H1 (cell line): ENCODE results near the gene F11. TPM values are rescaled to one million over a fixed set of nuclear protein-coding genes. Genes with fewer than 3 reads are reported as not detected.

ENCODE experiments used
- CTCF ChIA-PET: fragments of 300-600 bp; sonication (Branson Sonifier 250); formaldehyde crosslinking; loops from one replicate; lab custom pipeline; 2021; ENCODE audit not compliant: partially characterized antibody; lab: Charles Lee
- POLR2A ChIA-PET: fragments of 300-600 bp; sonication (Branson Sonifier 250); formaldehyde crosslinking; loops from one replicate; lab custom pipeline; 2021; ENCODE audit warnings: inconsistent platforms; ENCODE audit not compliant: partially characterized antibody; lab: Charles Lee
- DNase-seq, 2 experiments: peaks; one replicate each; pipeline versions ENCODE4 v3.0.0 to v3.0.0-alpha.2; 2010 to 2022; ENCODE audit warnings: low spot score in 2 of 2, low read depth in 1 of 2, mixed read lengths in 1 of 2
- FAIRE-seq: peaks from 2 replicates; lab custom pipeline; 2011; peaks lifted over from hg19 to GRCh38; lab: Jason Lieb, UNC
- H2AFZ ChIP-seq: 2 replicates; pipeline ENCODE4 v1.8.1; 2012; ENCODE audit warnings: low read length, inconsistent platforms
- H2AK5ac ChIP-seq: 2 replicates; pipeline ENCODE4 v1.6.1; 2013; ENCODE audit warnings: low read depth, low read length
- H2BK120ac ChIP-seq: replicated peaks from 2 replicates; pipeline ENCODE3; 2013; ENCODE audit warnings: low read depth, low read length, inconsistent platforms
- H2BK12ac ChIP-seq: 2 replicates; pipeline ENCODE4 v1.6.1; 2013; ENCODE audit warnings: low read depth, low read length
- H2BK15ac ChIP-seq: 2 replicates; pipeline ENCODE4 v1.6.1; 2013; ENCODE audit warnings: low read length
- H2BK20ac ChIP-seq: 2 replicates; pipeline ENCODE4 v1.6.1; 2013; ENCODE audit warnings: low read length
- H2BK5ac ChIP-seq: 2 replicates; pipeline ENCODE4 v1.6.1; 2013; ENCODE audit warnings: low read depth, low read length
- H3K14ac ChIP-seq: 2 replicates; pipeline ENCODE4 v1.6.1; 2013; ENCODE audit warnings: inconsistent platforms; ENCODE audit not compliant: insufficient read length
- H3K18ac ChIP-seq: 2 replicates; pipeline ENCODE4 v1.6.1; 2013; ENCODE audit warnings: low read length; ENCODE audit errors: extremely low read depth
- H3K23ac ChIP-seq: 2 replicates; pipeline ENCODE4 v1.6.1; 2013; ENCODE audit warnings: inconsistent platforms; ENCODE audit not compliant: insufficient read length
- H3K23me2 ChIP-seq: 2 replicates; pipeline ENCODE4 v1.6.1; 2013; ENCODE audit warnings: low read depth, low read length
- H3K27ac ChIP-seq: 2 replicates; pipeline ENCODE4 v1.6.1; 2011; ENCODE audit warnings: low read depth, low read length, inconsistent platforms
- H3K27me3 ChIP-seq, 4 experiments: replicated peaks in 1 of 4; 1 replicate in 1 of 4; 2 replicates in 3 of 4; pipeline versions ENCODE4 v1.6.1 to v1.8.1; 2011 to 2013; ENCODE audit warnings: low read length in 3 of 4, mild to moderate bottlenecking in 3 of 4, inconsistent platforms in 2 of 4, mixed read lengths in 2 of 4, moderate library complexity in 1 of 4; ENCODE audit not compliant: control insufficient read depth in 3 of 4, insufficient read depth in 3 of 4; ENCODE audit errors: extremely low read depth in 1 of 4
- H3K36me3 ChIP-seq, 4 experiments: 2 replicates each; pipeline versions ENCODE4 v1.6.1 to v1.8.1; 2011 to 2013; ENCODE audit warnings: mild to moderate bottlenecking in 4 of 4, low read length in 3 of 4, moderate library complexity in 2 of 4, control low read depth in 1 of 4, inconsistent platforms in 1 of 4; ENCODE audit not compliant: insufficient read depth in 4 of 4, control insufficient read depth in 2 of 4
- H3K4ac ChIP-seq: replicated peaks from 2 replicates; pipeline ENCODE3; 2013; ENCODE audit warnings: low read length, low read depth, mixed read lengths, inconsistent platforms; ENCODE audit not compliant: insufficient read length
- H3K4me1 ChIP-seq, 4 experiments: replicated peaks in 1 of 4; 1 replicate in 1 of 4; 2 replicates in 3 of 4; pipeline versions ENCODE4 v1.6.1 to v1.8.1; 2011 to 2013; ENCODE audit warnings: low read length in 3 of 4, inconsistent platforms in 2 of 4, mixed read lengths in 1 of 4; ENCODE audit not compliant: insufficient read depth in 4 of 4, control insufficient read depth in 3 of 4
- H3K4me2 ChIP-seq, 2 experiments: 2 replicates each; pipeline versions ENCODE4 v1.6.1 to v1.8.1; 2011 to 2013; ENCODE audit warnings: low read depth in 2 of 2, low read length in 2 of 2, control low read depth in 1 of 2, inconsistent platforms in 1 of 2, mild to moderate bottlenecking in 1 of 2; ENCODE audit not compliant: insufficient read depth in 1 of 2
- H3K4me3 ChIP-seq, 4 experiments: fragments of 200-600, 300-600 bp in 1 of 4; sonication (generic), shearing (Covaris generic), sonication (Bioruptor Twin) in 1 of 4; 2 replicates each; pipeline versions ENCODE4 v1.5.1 to v1.8.1; 2011 to 2016; ENCODE audit warnings: low read length in 4 of 4, low read depth in 3 of 4, control low read depth in 2 of 4, inconsistent platforms in 2 of 4, mild to moderate bottlenecking in 2 of 4, mixed read lengths in 1 of 4, moderate library complexity in 1 of 4; ENCODE audit not compliant: insufficient read depth in 2 of 4; ENCODE audit errors: extremely low read depth in 1 of 4
- H3K56ac ChIP-seq: replicated peaks from 2 replicates; pipeline ENCODE3; 2013; ENCODE audit warnings: low read depth, mild to moderate bottlenecking, mixed read lengths, low read length, inconsistent platforms; ENCODE audit not compliant: insufficient read length
- H3K79me1 ChIP-seq: 2 replicates; pipeline ENCODE4 v1.6.1; 2013; ENCODE audit warnings: low read depth, low read length, control low read depth
- H3K79me2 ChIP-seq, 2 experiments: 2 replicates each; pipeline versions ENCODE4 v1.6.1 to v1.8.1; 2012 to 2013; ENCODE audit warnings: low read length in 2 of 2, mild to moderate bottlenecking in 2 of 2, inconsistent platforms in 1 of 2; ENCODE audit not compliant: insufficient read depth in 2 of 2, control insufficient read depth in 1 of 2
- H3K9ac ChIP-seq, 4 experiments: replicated peaks in 1 of 4; 1 replicate in 1 of 4; 2 replicates in 3 of 4; pipeline versions ENCODE4 v1.6.1 to v1.8.1; 2011 to 2013; ENCODE audit warnings: low read depth in 3 of 4, low read length in 3 of 4, control low read depth in 2 of 4, mild to moderate bottlenecking in 2 of 4, moderate library complexity in 2 of 4, inconsistent platforms in 1 of 4; ENCODE audit errors: extremely low read depth in 1 of 4
- H3K9me3 ChIP-seq, 2 experiments: 2 replicates each; pipeline versions ENCODE4 v1.6.1 to v1.8.1; 2012 to 2013; ENCODE audit warnings: mild to moderate bottlenecking in 2 of 2, moderate library complexity in 2 of 2, control low read depth in 1 of 2, inconsistent platforms in 1 of 2, low read depth in 1 of 2, low read length in 1 of 2, mixed read lengths in 1 of 2; ENCODE audit not compliant: insufficient read depth in 2 of 2
- H4K20me1 ChIP-seq, 2 experiments: replicated peaks in 1 of 2; 2 replicates each; pipeline versions ENCODE3 to v1.8.1; 2011 to 2013; ENCODE audit warnings: inconsistent platforms in 2 of 2, low read length in 2 of 2, mild to moderate bottlenecking in 1 of 2; ENCODE audit not compliant: insufficient read depth in 2 of 2, control insufficient read depth in 1 of 2
- H4K5ac ChIP-seq: 2 replicates; pipeline ENCODE4 v1.6.1; 2013; ENCODE audit warnings: low read length, low read depth, mixed read lengths, inconsistent platforms; ENCODE audit not compliant: insufficient read length
- H4K8ac ChIP-seq: 2 replicates; pipeline ENCODE4 v1.8.0; 2013; ENCODE audit warnings: mild to moderate bottlenecking, moderate library complexity, low read length, inconsistent platforms; ENCODE audit not compliant: insufficient read depth; ENCODE audit errors: extremely low read depth
- H4K91ac ChIP-seq: replicated peaks from 2 replicates; pipeline ENCODE3; 2013; ENCODE audit warnings: low read length, mixed read lengths, inconsistent platforms; ENCODE audit not compliant: insufficient read length
- TCF12 ChIP-seq: IDR thresholded peaks from 2 replicates; pipeline ENCODE4 v1.6.1; 2011; ENCODE audit warnings: low read depth, mild to moderate bottlenecking, low read length
- WGBS, 2 experiments: shearing (Covaris generic) in 1 of 2; methylation state at CpG; one replicate each; pipeline versions ENCODE4 v1.1.6 to v1.1.7; 2013 to 2015; ENCODE audit warnings: low lambda C conversion rate in 2 of 2, mixed read lengths in 2 of 2, inconsistent platforms in 1 of 2, low coverage in 1 of 2, missing lambda C conversion rate in 1 of 2; ENCODE audit not compliant: insufficient replicate concordance in 2 of 2, insufficient coverage in 1 of 2, insufficient read length in 1 of 2; ENCODE audit errors: extremely low coverage in 1 of 2, missing lambda C conversion rate in 1 of 2; 5-methylcytosine and 5-hydroxymethylcytosine counted together
- polyA plus RNA-seq, 7 experiments: library from polyadenylated mRNA; depleted of rRNA in 3 of 7; stranded (reverse) in 5 of 7; unstranded in 2 of 7; fragments of >200 nt in 5 of 7; fragments of 200-250 nt in 2 of 7; gene quantifications; 1 replicate in 5 of 7; 2 replicates in 1 of 7; 4 replicates in 1 of 7; pipeline versions ENCODE4 v1.2.1 to v1.2.3, GENCODE V29; 2011 to 2013; ENCODE audit warnings: missing spikeins in 2 of 7, mixed read lengths in 2 of 7
- total RNA-seq: library from RNA; stranded (reverse); fragmentation: NEBNext Ultra II Directional; extraction: Animal tissue kit (Norgen Biotek cat#: 25700); gene quantifications from 2 replicates; pipeline ENCODE4 v1.2.1, GENCODE V29; 2021

F11 gene
- total and polyA plus RNA-seq, 2 of the 8 experiments (the other 6 are each of a cell fraction or from before 2014, with no cell fraction given): 0.27 to 0.99 TPM

GRCh38 chr4:186250760-186251159, 15.2 kb upstream of the F11 start:
- peak overlapping the region in 1 of 4 experiments; percentile 14; a peak in 2 of 7 replicates for H3K9ac ChIP-seq
- peak overlapping the region; percentile 91 for H2BK120ac ChIP-seq
- TF ChIP-seq TCF12: no peak
- no peaks in the 10 kb centered on the region for H4K20me1 ChIP-seq
- H3K23me2 ChIP-seq: peaks cover 6% of the 10 kb centered on the region; the same call in 1 of the 2 replicates
- H3K27me3 ChIP-seq: no peaks in the 10 kb centered on the region
- peak overlapping the region; percentile 40 for H3K4ac ChIP-seq
- no peak overlapping the region for H4K8ac ChIP-seq
- H4K5ac ChIP-seq: peak overlapping the region; percentile 85
- FAIRE-seq (no peak), DNase-seq (no peak)
- H3K4me2 ChIP-seq: peak overlapping the region; percentile 51 to 59
- CTCF ChIA-PET: interaction anchor here (1.3 kb wide), 1 partner anchor 47 kb away, joined by 4 read pairs; no protein-coding TSS in a partner anchor
- no peak overlapping the region for H2AFZ ChIP-seq
- H3K56ac ChIP-seq: peak overlapping the region; percentile 36
- peak overlapping the region; percentile 97 for H2BK20ac ChIP-seq
- H3K27ac ChIP-seq: peak overlapping the region; percentile 91
- peak overlapping the region; percentile 99 for H2BK5ac ChIP-seq
- H3K23ac ChIP-seq: no peak overlapping the region
- WGBS, 2 experiments: 25% methylated on average over 2 of the region's 2 CpGs; no CpG with 5 or more reads in 1 of the 2 experiments
- peaks cover 0 to 18% of the 10 kb centered on the region in 2 experiments; a peak in 3 of 4 replicates for H3K79me2 ChIP-seq
- peak overlapping the region; percentile 91; the same call in 1 of the 2 replicates for H2BK12ac ChIP-seq
- peak overlapping the region; percentile 67 for H4K91ac ChIP-seq
- peak overlapping the region; percentile 79; the same call in 1 of the 2 replicates for H3K18ac ChIP-seq
- H2BK15ac ChIP-seq: no peak overlapping the region
- peak overlapping the region in 1 of 4 experiments; percentile 45; a peak in 2 of 8 replicates for H3K4me3 ChIP-seq
- H3K36me3 ChIP-seq: peaks cover 0 to 17% (median 6%) of the 10 kb centered on the region in 4 experiments; a peak in 4 of 8 replicates
- H3K79me1 ChIP-seq: no peaks in the 10 kb centered on the region
- peaks cover 7 to 26% (median 23%) of the 10 kb centered on the region in 4 experiments; a peak in 6 of 7 replicates for H3K4me1 ChIP-seq
- H2AK5ac ChIP-seq: peak overlapping the region; percentile 72; the same call in 1 of the 2 replicates
- POLR2A ChIA-PET: interaction anchor here (0.6 to 5.8 kb wide), 9 partner anchors 8 to 1744 kb away, joined by 3 to 37 read pairs (median 4); partner anchors contain the start of gene F11
- no peak overlapping the region for H3K14ac ChIP-seq
- H3K9me3 ChIP-seq: no peaks in the 10 kb centered on the region
